ENCODE measurements around the gene ACTR3C. TPM values are rescaled to one million over a fixed set of nuclear protein-coding genes. Genes with fewer than 3 reads are reported as not detected.

Gene ACTR3C
- polyA plus RNA-seq, 3 donors: 0.55 to 1.9 (median 1.7) TPM

- no peak for DNase-seq
- intact Hi-C loops (cut with micrococcal nuclease): no loop called here
- WGBS (ENCODE audit: insufficient coverage): 97% methylated on average over 14 of the region's 14 CpGs
- TF ChIP-seq, protein P1, sequence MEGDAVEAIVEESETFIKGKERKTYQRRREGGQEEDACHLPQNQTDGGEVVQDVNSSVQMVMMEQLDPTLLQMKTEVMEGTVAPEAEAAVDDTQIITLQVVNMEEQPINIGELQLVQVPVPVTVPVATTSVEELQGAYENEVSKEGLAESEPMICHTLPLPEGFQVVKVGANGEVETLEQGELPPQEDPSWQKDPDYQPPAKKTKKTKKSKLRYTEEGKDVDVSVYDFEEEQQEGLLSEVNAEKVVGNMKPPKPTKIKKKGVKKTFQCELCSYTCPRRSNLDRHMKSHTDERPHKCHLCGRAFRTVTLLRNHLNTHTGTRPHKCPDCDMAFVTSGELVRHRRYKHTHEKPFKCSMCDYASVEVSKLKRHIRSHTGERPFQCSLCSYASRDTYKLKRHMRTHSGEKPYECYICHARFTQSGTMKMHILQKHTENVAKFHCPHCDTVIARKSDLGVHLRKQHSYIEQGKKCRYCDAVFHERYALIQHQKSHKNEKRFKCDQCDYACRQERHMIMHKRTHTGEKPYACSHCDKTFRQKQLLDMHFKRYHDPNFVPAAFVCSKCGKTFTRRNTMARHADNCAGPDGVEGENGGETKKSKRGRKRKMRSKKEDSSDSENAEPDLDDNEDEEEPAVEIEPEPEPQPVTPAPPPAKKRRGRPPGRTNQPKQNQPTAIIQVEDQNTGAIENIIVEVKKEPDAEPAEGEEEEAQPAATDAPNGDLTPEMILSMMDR (IDR thresholded peaks at IDR 0.05): no peak
- Histone ChIP-seq H3K9ac (ENCODE audit: insufficient read depth, low read length, poor library complexity, severe bottlenecking) (no peak overlapping the region), H2AFZ (ENCODE audit: insufficient read depth, low read depth, low read length, poor library complexity, severe bottlenecking) (no peak overlapping the region), H3K27me3 (ENCODE audit: control insufficient read depth in 2 of 2, insufficient read depth in 2 of 2, low read length in 2 of 2) (peaks cover 12 to 25% of the 10 kb centered on the region in 2 donors), H3K4me3 (replicated peaks in 1 of 3; ENCODE audit: low read depth in 2 of 3, low read length in 3 of 3) (no peak overlapping the region), H3K4me2 (replicated peaks; ENCODE audit: extremely low read depth, low read length, poor library complexity, severe bottlenecking) (no peak overlapping the region), H3K9me3 (replicated peaks in 1 of 2; ENCODE audit: control insufficient read depth in 1 of 2, insufficient read depth in 1 of 2, low read length in 2 of 2) (no peaks in the 10 kb centered on the region), H3K27ac (ENCODE audit: low read depth in 1 of 2, low read length in 2 of 2) (no peak overlapping the region), H3K79me2 (ENCODE audit: insufficient read depth, low read length) (no peaks in the 10 kb centered on the region), H4K20me1 (ENCODE audit: insufficient read depth, low read length) (no peaks in the 10 kb centered on the region), H3K36me3 (replicated peaks in 1 of 2; ENCODE audit: control insufficient read depth in 1 of 2, insufficient read depth in 2 of 2, low read length in 2 of 2) (no peaks in the 10 kb centered on the region), H3K4me1 (ENCODE audit: control insufficient read depth in 1 of 2, insufficient read depth in 2 of 2, low read length in 2 of 2) (peaks cover 6 to 12% of the 10 kb centered on the region in 2 donors)
- peaks cover 0 to 10% (median 2%) of the 10 kb centered on the region in 7 donors for H3K9me3 Mint-ChIP-seq
- H3K4me1 Mint-ChIP-seq: peaks cover 12% of the 10 kb centered on the region
- no peak overlapping the region for H3K27ac Mint-ChIP-seq
- peaks cover 20 to 26% (median 22%) of the 10 kb centered on the region in 3 donors for H3K27me3 Mint-ChIP-seq (ENCODE audit: low read depth in 3 of 3)
- peaks cover 5 to 10% of the 10 kb centered on the region in 2 donors for H3K36me3 Mint-ChIP-seq
- no peak overlapping the region for H3K4me3 Mint-ChIP-seq
Observed at GRCh38 chr7:150336746-150337145, 13.4 kb upstream of the ACTR3C start.

GRCh38 chr7:150335774-150336112 is 12.4 kb upstream of the ACTR3C start:
- Mint-ChIP-seq H3K27me3 (ENCODE audit: low read depth in 3 of 3) (peaks cover 13 to 16% (median 14%) of the 10 kb centered on the region in 3 donors), H3K27ac (peak overlapping the region in 1 of 7 donors; percentile 33), H3K4me3 (no peak overlapping the region), H3K36me3 (peaks cover 12 to 18% of the 10 kb centered on the region in 2 donors), H3K9me3 (peaks cover 0 to 4% (median 1%) of the 10 kb centered on the region in 7 donors), H3K4me1 (peaks cover 7% of the 10 kb centered on the region)
- H4K20me1 ChIP-seq (ENCODE audit: insufficient read depth, low read length): no peaks in the 10 kb centered on the region
- no peaks in the 10 kb centered on the region for H3K9me3 ChIP-seq (replicated peaks in 1 of 2; ENCODE audit: control insufficient read depth in 1 of 2, insufficient read depth in 1 of 2, low read length in 2 of 2)
- TF ChIP-seq, protein P1 (IDR thresholded peaks at IDR 0.05): no peak
- H3K79me2 ChIP-seq (ENCODE audit: insufficient read depth, low read length): no peaks in the 10 kb centered on the region
- H3K27me3 ChIP-seq (ENCODE audit: control insufficient read depth in 2 of 2, insufficient read depth in 2 of 2, low read length in 2 of 2): peaks cover 6 to 16% of the 10 kb centered on the region in 2 donors
- no peak overlapping the region for H3K4me3 ChIP-seq (replicated peaks in 1 of 3; ENCODE audit: low read depth in 2 of 3, low read length in 3 of 3)
- intact Hi-C loops (cut with micrococcal nuclease): no loop called here
- H3K36me3 ChIP-seq (replicated peaks in 1 of 2; ENCODE audit: control insufficient read depth in 1 of 2, insufficient read depth in 2 of 2, low read length in 2 of 2): peaks cover 0 to 7% of the 10 kb centered on the region in 2 donors
- H3K9ac ChIP-seq (ENCODE audit: insufficient read depth, low read length, poor library complexity, severe bottlenecking): no peak overlapping the region
- H3K4me2 ChIP-seq (replicated peaks; ENCODE audit: extremely low read depth, low read length, poor library complexity, severe bottlenecking): no peak overlapping the region
- H3K4me1 ChIP-seq (ENCODE audit: control insufficient read depth in 1 of 2, insufficient read depth in 2 of 2, low read length in 2 of 2): peaks cover under 1 to 6% of the 10 kb centered on the region in 2 donors
- WGBS (ENCODE audit: insufficient coverage): 76% methylated on average over 3 of the region's 6 CpGs
- H3K27ac ChIP-seq (ENCODE audit: low read depth in 1 of 2, low read length in 2 of 2): no peak overlapping the region
- H2AFZ ChIP-seq (ENCODE audit: insufficient read depth, low read depth, low read length, poor library complexity, severe bottlenecking): no peak overlapping the region
- DNase-seq: no peak

Data from CD14-positive monocyte (primary cell).